GM18867 (cell line): ENCODE results near the gene C11orf21.

Experiments
- ATAC-seq: cut with Tn5 transposase; IDR thresholded peaks from one replicate; pipeline ENCODE4 v1.9.1; 2021; ENCODE audit warnings: mild to moderate bottlenecking, moderate library complexity; ENCODE audit not compliant: unreplicated experiment

C11orf21 gene

GRCh38 chr11:2321311-2321683 is 19.6 kb upstream of the C11orf21 start:
- ATAC-seq, result no peak

GRCh38 chr11:2320568-2321310 is 19.0 kb upstream of the C11orf21 start:
- ATAC-seq, result no peak

- no peak for ATAC-seq
Measured at GRCh38 chr11:2319791-2320472, 18.2 kb upstream of the C11orf21 start.

- ATAC-seq, result no peak
Measured at GRCh38 chr11:2318707-2319106, 17.0 kb upstream of the C11orf21 start.

GRCh38 chr11:2318123-2318522 is 16.4 kb upstream of the C11orf21 start:
- ATAC-seq, result no peak

GRCh38 chr11:2317354-2318050 is 15.8 kb upstream of the C11orf21 start:
- no peak for ATAC-seq

GRCh38 chr11:2316963-2317244 is 15.2 kb upstream of the C11orf21 start:
- ATAC-seq, result no peak

GRCh38 chr11:2316169-2316962 is 14.6 kb upstream of the C11orf21 start:
- ATAC-seq, result no peak

GRCh38 chr11:2315395-2316168 is 13.9 kb upstream of the C11orf21 start:
- no peak for ATAC-seq

GRCh38 chr11:2314525-2315394 is 13.0 kb upstream of the C11orf21 start:
- no peak for ATAC-seq

GRCh38 chr11:2314136-2314524 is 12.4 kb upstream of the C11orf21 start:
- ATAC-seq, result no peak

GRCh38 chr11:2313051-2313951 is 11.6 kb upstream of the C11orf21 start:
- ATAC-seq, result no peak

GRCh38 chr11:2312232-2313042 is 10.7 kb upstream of the C11orf21 start:
- no peak for ATAC-seq

- no peak for ATAC-seq
Measured at GRCh38 chr11:2311353-2312133, 9.8 kb upstream of the C11orf21 start.

GRCh38 chr11:2310786-2311352 is 9.2 kb upstream of the C11orf21 start:
- no peak for ATAC-seq

GRCh38 chr11:2310073-2310785 is 8.5 kb upstream of the C11orf21 start:
- no peak for ATAC-seq
